NCI-H2227 (cell line): ENCODE results near the gene OR2H2.

Experiments used
- DNase-seq: peaks from one replicate; lab custom pipeline; 2025; ENCODE audit not compliant: unreplicated experiment; lab: John Stamatoyannopoulos, UW

OR2H2 gene

DNA sequence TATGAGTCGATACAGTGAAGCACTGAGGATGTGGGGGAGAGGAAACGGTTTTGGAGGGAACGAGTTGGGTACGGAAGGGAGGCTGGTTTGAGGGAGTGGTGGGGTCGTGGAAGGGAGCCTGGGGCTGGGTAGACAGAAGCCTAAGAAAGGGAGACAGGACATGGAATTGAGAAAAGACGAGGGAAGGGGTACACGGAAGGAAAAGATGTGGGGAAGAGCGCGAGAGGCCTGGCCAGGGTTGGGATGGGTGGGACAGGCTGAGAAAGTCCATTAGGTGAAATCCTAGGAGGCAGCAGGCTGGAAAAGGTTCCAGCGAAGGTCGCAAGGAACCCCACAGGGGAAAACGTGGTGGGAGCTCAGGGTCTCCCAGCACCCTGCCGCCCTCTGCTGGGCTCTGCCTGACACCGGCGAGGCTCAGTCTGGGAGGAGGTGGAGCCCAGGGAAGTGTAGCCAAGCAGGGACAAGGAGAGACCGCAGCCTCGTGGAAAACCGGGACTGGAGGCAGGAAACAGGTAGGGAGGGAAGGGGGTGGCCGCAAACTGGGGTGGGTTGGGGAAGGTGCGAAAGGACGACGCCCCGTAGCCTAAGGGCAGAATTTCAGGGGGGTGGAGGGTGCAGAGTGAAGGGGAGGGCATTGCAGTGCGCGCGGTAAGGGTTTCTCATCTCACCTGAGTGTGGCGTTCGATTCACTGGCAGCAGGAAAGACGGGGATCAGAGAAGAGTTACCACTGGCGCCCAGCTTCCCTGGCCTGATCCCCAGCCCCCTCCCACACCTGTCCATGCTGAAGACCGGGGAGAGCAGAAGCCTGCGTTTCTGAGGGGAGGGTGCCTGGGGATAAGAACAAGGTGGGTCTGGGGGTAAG, 43.7 kb downstream of the OR2H2 start:
- peak; percentile 90 for DNase-seq

DNA sequence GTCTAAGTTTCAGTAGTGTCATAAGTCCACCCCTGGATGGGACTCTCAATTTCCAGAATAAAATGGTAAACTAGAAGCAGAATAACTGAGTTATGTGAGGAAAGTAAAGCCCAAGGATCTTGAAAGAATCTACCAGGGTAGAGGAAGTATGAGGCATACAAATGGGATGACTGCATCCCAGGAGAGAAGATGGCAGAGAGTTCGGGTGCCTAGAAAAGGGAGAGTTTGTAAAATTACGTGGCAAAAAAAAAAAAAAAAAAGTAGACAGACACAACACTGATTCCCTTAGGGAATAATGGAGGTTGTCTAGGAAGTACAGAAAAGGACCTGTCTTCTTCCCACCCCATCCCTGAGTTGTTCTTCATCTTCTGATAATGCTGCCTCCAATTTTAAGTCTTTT, 44.6 kb downstream of the OR2H2 start:
- DNase-seq: no peak

DNA sequence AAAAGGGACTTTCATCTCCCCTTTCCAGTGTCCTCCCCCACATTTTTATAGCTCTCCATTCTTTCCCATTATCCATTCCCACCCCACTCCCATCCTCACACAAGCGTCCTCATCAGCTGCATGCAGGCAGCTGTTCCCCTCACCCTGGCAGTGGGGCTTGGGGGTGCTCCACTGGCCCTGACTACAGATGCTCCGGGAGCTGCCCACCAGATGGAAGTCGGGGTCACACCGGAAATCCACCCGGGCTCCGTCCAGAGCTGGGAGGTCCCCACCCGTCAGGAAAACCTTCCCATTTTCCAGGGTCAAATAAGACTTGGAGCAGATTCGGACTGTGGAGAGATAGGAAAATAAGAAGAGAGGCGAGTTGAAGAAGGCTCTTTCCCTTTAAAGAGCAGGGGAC, 45.4 kb downstream of the OR2H2 start:
- no peak for DNase-seq

DNA sequence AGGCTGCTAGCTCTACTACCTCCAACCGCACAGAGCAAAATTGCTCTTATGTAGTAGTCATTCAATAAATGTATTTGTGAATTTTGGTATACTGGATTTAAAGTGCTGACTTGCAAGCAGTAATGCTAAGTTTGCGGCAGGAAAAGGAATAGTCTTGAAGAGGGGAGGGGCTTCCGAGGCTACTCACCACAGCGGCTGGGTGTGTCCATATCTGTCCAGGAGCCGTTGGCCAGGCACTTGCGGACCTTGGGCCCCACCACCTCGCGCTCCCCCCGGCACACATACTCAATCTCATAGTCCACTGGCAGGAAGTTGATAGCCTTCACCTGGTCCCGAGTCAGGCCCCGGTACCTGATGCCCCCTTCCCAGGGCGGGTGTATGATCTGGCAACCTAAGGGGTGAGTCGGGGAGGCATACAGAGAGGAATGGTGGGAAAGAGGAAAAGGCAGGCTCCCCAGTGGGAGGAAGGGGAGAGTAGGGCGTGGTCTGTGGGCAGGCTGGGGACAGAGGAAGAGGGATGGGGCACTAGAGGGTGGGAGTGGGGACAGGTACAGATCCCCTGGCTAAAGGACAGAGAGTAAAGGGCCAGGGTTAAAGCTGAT, 46.4 kb downstream of the OR2H2 start:
- peak; percentile 63 for DNase-seq

DNA sequence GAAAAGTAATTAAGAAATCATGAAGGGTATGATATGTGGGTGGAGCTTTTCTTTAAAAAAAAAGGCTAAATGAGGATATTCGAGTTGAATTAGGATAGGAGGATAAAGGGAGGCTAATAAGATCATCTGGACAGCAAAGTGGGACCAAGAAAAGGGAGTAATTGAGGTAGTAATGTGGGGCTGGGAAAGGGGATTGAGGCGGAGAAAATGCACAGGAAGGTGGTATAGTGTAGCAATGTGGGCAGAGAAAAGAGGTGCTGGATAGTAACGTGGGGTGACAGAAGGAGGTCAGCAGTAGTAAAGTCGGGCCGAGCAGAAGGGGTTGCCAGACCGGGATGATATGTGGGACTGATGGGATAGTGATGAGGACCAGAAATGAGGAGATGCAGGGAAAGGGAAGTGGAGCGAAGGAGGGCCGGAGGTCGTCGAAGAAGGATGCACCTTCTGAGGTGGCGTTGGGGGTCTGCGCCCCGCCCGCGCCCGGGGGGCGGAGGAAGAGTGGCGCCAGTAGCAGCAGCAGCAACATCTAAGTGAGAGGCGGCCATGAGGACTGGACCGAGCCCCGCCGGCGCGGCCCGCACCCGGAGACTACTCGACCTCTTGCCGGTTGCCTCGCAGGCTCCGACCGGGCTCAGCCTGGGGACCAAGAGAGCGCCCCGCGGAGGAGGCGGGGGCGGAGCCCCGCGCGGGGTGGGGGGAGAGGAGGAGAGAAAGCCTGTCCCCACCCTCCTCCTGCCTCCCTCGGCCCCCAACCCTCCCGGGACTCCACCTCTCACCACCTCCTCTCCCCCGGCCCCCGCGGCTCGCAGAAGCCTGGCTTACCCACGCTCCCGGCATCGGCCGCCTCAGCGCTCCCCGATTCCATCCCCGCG, 47.2 kb downstream of the OR2H2 start:
- DNase-seq: peak; percentile 87

DNA sequence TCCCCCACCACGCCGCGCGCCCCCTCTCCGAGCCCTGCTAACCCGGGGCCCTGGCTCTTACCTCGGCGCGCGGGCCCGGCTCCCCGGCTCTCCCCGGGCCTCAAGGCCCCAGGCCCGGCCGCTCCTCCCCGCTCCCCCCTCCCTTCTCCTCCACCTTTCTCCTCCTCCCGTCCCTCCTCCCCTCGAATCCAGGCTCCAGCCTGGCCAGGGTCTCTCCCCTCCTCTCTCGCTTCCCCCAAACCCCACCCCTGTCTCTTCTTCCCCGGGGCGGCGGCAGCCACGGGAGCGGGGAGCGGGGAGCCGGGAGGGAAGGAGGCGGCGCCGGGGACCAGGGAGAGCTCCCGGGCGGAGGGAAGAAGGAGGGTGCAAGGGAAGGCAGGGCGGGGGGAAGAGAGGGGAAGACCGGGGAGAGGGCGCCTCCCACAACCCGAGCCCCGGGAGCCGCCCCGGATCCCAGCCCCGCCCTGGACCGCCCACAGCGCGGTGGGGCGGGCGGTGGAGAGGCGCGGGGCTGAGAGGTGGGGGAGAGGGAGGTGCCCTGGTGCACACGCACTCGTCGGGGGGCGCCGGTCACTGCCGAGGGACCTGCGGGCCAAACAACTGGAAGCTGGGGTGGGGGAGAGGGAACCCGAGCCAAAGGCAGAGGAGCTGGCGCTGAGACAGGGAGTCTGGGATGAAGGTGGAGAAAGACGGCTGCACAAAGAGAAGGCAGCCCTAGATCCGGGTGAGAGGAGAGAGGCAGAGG, 48.0 kb downstream of the OR2H2 start, which contains the start of gene GABBR1:
TSS of gene GABBR1 (minus strand) at position 395 of the 745 bp plus-strand sequence. CDS start 798 bp downstream, outside the sequence.
- DNase-seq: peak; percentile 95

DNA sequence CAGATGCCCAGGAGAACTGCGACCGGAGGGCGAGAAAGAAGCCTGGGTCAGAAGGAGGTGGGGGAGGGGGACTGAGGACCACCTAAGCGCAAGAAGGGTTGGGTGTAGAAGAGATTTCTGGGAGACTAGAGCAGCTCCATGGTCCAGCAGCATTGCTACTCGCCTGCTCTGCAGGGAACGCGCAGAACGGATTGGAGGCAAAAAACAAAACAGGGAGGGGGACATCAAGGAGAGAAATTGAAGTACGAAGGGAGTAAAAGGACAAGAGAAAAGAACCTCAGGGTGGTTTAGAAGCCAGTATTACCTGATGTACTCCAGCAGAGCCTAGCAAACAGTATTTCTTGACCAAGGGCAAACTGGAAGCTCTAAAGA, 48.6 kb downstream of the OR2H2 start:
- DNase-seq: peak; percentile 79

DNA sequence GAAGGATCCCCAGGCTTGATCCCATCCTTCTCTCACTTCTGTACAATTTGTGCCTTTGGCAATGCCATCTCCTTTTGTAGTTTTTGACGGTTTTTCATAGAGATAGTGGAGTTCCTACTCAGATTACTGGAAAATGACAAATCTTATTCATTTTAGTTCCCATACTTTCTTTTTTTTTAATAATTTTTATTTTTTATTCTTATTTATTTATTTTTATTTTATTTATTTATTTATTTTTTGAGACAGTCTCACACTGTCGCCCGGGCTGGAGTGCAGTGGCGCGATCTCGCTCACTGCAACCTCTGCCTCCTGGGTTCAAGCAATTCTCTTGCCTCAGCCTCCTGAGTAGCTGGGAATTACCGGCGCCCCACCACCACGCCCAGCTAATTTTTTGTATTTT, 52.3 kb downstream of the OR2H2 start:
- no peak for DNase-seq
